Measurements from ENCODE around the gene IRF9.
A peak's percentile ranks its signal among the peaks of the same experiment; 100 is the strongest.

Gene IRF9

DNA sequence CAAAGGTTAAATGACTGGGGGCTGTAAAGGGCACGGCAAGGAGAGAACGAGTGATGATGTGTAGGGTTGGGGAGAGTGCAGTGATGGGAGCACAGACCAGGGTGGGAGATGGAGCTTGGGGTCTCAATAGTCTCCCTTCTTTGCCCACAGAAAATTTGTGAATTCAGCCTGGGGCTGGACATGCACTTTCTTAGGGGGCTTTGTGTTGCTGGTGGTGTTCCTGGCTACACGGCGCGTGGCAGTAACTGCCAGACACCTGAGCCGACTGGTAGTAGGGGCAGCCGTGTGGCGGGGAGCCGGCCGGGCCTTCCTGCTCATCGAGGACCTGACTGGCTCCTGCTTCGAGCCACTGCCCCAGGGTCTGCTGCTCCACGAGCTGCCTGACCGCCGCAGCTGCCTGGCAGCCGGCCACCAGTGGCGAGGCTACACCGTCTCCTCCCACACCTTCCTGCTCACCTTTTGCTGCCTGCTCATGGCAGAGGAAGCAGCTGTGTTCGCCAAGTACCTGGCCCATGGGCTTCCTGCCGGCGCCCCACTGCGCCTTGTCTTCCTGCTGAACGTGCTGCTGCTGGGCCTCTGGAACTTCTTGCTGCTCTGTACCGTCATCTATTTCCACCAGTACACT, 28.9 kb upstream of the IRF9 start:
- no peak for DNase-seq

DNA sequence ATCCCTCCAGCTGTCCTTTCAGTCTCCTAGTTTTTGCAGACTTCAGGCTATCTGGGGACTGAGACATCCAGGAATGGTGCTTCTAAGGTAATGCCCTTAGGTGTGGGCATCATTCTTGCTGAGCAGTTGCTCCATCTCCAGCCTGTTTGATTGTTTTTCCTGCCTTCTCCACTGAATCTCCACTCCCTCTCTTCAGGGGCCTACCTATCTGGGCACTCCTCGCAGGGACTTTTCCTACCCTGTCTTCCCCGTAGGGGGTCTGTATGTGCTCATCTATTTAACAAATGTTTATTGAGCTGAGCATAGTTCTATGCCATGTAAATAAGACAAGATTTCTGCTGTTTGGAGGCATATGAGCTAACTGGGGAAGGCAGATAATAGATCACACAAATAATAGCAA, 28.1 kb upstream of the IRF9 start:
- DNase-seq, result no peak

DNA sequence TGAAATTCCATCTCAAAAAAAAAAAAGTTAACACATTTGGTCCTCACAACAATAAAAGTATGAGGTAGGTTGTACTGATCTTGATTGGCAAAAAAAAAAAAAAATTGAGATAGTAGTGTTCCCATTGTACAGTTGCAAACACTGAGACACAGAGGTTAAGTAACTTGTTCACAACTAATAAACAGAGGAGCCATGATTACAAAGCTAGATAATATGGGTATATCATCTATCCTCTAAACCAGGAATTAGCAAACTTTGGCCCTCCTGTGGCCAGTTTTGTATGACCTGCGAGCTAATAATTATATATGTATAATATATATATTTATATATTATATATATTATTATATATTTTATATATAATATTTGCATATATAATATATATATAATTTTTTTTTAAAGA, 27.3 kb upstream of the IRF9 start:
- no peak for DNase-seq

DNA sequence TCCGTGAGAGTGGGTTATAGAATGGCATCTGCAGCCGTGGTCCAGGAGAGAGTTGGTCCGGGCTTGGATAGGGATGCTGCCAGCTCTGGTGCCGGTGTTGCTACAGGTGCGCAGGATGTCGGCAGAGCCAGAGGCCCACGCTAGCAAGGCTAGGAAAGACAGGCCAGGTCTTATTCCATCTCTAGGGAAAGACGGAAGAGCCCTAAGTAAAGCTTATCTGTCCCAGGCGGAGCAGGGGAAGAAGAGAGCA, 25.6 kb upstream of the IRF9 start:
- DNase-seq, result no peak

DNA sequence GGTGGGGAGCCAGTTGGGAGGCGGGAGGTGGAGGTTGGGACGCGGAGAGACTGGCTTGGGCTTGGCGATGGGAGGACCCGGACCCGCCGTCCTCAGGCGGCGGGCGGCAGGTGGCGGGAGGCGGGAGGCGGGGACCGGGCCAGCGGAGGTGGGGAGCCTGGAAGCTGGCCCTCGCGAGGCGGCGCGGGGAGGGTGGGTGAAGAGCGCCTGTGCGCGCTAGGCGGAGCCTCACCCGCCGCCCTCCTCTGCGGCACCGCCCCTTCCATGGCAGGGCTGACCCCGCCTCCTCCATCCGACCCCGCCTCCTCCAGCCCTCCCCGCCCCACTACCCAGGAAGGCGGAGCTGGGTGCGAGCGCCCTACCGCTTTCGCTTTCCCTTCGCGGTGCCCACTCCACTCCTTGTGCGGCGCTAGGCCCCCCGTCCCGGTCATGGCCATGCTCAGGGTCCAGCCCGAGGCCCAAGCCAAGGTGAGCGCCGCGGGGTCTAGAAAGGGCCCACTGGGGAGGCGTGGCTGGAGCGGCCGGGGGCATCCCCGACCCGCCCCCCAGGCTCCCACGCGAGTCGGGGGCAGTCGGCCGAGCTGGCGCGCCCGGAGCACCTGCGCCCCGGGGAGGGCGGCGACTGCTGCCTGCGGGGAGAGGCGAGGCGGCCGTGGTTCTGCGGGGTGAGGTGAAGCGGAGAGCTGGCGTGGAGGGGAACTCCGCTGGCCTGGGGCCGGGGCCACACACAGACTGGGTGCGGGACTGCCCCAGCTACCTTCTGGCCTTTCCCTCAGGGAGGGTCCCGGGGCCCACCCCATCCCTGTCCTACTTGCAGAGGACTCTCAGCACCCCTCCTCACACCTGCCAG, 25.0 kb upstream of the IRF9 start, which contains the start of gene PSME1:
TSS of gene PSME1 (plus strand) at position 361 of the 850 bp plus-strand sequence. CDS start at position 430, 69 bp downstream.
- peak; percentile 85 for DNase-seq

DNA sequence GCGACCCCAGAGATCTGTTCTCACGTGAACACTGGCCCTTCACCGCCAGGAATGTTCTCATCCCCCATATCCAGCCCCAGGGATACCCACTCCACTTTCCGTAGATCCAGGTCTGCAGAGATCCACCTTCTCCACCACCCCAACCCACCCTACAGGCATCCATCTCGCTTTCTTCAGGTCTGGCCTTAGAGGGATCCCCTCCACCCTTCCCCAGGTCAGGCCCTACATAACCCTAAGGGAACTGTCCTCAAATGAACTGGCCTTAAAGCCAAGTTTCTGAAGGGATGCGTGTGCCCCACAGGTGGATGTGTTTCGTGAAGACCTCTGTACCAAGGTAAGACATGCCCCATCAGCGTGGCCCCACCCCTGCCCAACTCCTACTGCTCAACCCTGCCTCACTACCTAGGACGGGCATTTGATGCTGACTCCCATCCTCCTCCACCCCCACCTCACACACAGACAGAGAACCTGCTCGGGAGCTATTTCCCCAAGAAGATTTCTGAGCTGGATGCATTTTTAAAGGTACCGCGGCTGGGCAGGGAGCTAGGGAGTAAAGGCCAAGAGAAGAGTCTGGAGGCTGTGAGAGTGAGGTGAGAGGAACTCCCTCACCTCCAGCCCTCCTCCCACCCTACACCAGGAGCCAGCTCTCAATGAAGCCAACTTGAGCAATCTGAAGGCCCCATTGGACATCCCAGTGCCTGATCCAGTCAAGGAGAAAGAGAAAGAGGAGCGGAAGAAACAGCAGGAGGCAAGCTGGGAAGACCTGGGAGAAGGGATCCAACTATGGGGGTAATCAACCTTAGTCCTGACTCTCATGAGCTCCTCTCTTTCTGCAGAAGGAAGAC, 24.2 kb upstream of the IRF9 start:
- DNase-seq, result no peak

DNA sequence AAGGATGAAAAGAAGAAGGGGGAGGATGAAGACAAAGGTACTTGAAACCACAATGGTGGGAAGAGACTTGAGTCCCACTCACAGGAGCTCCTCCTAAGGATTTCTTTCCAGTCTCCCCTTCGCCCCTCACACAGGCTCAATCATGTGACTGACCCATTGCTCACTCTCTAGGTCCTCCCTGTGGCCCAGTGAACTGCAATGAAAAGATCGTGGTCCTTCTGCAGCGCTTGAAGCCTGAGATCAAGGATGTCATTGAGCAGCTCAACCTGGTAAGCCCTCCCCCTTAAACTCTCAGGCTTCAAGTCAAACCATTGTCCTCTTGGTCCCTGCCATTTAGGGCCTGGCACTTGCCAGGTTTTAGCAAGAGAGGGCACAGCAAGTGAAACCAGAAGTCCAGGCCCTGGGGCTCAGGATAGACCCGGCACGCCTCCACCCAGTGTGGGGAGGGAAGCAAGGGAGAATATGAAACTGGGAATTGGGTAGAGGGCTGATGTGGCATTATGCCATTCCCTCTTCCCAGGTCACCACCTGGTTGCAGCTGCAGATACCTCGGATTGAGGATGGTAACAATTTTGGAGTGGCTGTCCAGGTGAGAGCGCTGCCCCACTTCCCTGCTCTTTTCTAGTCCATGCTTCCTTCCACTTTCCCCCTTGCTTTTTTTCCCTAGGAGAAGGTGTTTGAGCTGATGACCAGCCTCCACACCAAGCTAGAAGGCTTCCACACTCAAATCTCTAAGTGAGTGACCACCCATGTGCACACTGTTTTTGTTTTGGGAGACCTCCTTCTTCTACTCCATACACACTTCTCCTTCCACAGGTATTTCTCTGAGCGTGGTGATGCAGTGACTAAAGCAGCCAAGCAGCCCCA, 23.3 kb upstream of the IRF9 start:
- DNase-seq, result no peak

DNA sequence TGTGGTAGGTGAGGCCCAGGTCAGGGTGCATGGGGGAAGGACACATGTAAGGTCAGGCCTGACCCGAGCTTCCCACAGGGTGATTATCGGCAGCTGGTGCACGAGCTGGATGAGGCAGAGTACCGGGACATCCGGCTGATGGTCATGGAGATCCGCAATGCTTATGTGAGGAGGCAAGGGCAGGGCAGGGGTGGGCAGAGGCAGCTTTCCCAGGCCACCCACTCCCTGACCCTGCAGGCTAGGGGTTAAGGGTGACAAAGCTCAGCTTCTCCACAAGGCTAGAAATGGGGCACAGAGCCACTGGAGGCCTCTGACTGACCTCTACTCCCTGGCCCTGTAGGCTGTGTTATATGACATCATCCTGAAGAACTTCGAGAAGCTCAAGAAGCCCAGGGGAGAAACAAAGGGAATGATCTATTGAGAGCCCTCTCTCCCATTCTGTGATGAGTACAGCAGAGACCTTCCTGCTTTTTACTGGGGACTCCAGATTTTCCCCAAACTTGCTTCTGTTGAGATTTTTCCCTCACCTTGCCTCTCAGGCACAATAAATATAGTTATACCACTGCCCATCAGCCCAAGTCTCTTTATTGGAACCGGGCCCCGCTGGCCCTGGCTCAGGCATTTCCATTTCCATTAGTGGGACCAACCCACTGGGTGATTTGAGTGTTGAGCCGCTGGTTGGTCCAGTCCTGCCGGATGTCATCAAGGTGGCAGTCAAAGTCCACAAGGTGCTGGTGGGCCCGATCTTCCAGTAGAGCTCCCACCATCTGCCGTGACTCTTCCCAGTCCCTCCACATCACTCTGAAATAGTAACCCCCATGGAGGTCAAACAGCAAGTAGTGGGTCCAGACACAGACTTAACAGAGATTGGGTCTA, 22.4 kb upstream of the IRF9 start:
- no peak for DNase-seq

DNA sequence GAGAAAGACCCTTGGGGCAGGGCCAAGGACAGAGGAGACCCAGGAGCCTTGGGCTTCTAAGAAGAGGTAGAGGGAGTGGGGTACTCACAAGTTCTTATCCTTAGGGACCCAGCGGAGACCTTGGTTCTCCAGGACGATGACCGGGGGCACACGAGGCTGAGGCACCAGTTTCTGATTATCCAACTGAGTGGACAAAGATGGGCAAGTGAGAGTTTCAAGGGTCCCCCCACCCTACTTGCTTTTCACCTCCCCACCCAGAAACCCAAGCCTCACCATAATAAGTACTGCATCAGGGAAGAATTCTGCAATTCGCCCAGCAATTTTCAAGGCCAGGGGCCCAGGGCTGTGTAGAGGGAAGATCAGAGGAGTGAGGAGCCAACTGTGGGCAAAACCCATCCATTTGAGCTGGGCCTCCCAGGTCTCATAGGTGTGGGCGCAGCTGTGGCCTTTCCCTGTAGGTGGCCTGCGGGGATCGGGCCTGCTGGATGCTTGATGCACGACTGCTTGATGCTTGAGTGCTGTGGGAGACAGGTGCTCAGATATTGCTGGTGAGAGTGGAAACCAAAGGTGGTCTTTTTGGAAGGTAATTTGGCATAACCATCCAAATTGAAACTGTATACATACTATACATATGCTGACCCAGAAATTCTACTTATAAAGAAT, 21.7 kb upstream of the IRF9 start:
- no peak for DNase-seq

DNA sequence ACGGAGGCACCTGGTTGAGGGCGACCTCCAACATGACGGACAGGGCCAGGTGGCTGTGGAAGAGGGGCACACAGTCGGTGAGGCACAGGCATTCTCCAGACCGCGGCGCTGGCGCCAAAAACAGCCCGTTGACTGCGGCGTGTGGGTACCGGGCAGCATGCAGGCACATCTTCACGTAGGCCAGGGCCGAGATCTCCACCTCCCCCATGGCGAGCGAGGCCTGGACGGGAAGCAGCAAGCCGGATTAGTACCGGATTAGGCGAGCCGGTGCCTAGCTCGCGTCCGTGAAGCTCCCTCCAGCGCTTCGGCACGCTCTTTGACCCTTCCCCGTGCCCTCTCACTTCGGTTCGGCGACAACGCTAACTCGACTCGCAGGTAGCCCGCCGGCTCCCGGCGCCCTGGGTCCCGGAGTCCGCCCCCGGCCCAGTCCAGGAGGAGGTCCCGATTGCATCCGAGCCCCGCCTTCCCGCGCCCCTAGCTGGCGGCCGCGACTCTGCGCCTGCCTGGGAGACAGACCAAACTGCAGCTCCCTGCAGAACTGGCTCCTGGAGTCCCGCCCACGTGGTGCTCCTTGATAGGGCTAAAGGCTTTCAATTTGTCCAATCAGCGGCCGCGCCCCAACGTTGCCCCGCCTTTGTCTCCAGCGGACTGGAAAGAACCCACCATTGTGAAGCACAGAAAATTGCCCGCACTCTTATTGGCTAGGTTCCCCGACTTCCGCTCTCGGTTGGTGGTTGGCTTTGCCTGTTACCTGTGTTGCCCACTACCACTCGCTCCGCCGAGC, 19.8 kb upstream of the IRF9 start, which contains the start of gene EMC9:
TSS of gene EMC9 (minus strand) at position 495 of the 784 bp plus-strand sequence. CDS start at position 208, 287 bp downstream.
- peak; percentile 100 for DNase-seq

DNA sequence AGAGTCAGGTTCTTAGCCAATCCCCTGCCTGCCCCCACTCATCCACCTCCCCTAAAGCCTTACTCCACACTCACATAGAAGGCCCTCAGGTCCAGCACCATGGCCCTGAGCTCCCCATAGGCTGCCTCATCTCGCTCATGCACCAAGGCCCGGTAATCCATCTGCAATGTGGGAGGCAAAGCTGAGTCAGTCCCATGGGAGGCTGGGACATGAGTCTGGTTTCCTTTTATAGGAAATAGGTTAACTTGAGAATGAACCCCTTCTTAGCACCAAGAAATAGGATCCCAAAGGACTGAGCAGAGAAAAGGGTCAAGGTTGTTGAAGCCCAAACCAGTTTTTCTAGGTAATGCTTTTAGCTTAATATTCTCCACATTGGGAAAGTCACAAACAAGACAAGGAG, 17.6 kb upstream of the IRF9 start:
- peak; percentile 76 for DNase-seq

DNA sequence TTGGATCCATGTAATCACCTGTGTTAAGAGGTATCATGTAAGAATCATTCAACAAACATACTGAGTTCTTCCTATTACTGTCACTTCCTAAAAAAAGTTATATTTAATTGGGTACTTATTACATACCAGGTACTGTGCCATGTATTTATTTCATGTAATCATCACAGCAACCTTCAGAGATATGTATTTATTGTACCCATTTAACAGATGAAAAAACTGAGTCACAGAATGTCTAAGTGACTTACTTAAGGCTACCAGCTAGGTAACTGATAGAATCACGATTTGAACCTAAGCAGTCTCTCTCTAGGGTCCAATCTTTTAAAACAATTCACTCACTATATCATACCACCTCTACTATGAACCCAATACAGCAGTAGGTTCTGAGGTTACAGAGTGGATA, 16.6 kb upstream of the IRF9 start:
- DNase-seq, result no peak

DNA sequence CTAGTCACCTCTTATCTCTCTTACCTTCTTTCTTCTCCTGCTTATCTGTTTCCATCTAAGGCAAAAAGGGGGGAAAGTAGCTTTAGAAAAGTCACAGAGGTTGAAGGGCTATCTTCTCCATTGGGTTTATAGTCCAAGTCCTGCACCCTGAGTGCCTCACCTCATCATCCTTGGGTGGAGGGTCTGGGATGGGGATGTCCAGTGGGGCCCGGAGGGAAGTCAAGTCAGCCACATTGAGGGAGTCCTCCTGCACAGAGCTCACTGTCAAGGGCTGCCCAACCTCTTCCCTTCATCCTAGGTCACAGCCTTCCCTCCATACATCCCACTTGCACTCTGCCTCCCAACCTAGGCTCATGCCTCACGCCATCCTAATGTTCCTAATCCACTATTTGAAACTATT, 15.8 kb upstream of the IRF9 start:
- DNase-seq, result no peak

DNA sequence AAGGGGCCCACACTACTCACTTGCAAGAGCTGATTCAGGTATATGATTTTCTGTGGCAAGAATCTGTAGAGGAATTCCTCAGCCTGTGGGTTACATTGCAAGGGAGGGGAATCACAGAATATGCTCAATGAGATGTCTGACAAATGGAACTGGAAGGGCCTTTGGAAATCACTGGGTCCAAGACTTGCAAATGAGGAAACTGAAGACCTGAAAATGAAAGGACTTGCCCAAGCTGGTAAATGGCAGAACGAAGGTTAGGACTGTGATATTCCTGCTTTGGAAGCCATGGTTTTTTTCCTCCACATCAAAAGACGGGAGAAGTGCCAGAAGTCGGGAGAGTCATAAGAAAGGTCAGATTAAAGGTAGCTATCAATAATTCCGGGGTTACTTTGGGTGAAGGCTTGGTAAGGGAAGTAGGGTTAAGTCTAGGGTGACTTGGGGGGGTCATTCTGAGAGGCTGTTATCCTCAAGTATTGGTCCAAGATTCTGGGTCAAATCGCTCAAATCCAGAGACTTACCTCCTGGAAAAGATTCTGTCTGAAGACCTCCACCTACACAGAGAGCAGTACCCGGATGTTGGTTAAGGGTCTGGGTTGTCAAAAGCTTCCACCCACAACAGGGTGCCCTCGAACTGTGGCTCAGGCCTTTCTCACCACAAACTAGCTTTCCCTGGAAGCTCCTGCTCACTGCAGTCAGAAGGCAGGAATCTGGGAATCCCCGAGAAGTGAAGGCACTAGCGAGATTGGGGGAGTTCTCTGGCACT, 15.2 kb upstream of the IRF9 start:
- DNase-seq, result no peak

DNA sequence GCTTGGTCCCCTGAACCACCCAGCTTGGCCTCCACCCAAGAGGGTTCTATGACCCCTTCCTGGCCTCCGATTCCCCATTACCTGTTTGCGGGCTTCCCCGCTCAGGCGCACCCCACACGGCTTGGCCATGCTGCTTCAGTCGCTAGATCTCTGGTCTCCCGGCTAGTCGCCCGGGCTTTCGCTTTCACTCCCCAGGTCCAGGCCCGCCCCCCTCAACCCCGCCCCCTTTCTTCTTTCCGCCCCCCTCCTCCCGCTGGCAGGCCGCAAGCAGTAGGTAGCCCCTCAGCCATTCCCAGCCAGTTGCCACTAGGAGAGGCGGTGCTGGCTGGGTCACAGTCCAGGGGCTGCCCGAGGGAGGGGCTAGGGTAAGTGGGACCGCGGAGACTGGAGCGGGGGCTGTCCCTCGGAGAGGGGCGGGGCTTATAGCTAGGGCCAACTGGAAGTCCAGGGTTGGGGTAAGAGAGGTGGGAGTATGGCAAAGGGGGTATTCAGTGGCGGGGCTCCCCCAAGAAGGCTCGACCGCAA, 14.6 kb upstream of the IRF9 start, which contains the start of gene PSME2:
TSS of gene PSME2 (minus strand) at position 158 of the 525 bp plus-strand sequence. CDS start at position 129, 29 bp downstream.
- peak; percentile 98 for DNase-seq

DNA sequence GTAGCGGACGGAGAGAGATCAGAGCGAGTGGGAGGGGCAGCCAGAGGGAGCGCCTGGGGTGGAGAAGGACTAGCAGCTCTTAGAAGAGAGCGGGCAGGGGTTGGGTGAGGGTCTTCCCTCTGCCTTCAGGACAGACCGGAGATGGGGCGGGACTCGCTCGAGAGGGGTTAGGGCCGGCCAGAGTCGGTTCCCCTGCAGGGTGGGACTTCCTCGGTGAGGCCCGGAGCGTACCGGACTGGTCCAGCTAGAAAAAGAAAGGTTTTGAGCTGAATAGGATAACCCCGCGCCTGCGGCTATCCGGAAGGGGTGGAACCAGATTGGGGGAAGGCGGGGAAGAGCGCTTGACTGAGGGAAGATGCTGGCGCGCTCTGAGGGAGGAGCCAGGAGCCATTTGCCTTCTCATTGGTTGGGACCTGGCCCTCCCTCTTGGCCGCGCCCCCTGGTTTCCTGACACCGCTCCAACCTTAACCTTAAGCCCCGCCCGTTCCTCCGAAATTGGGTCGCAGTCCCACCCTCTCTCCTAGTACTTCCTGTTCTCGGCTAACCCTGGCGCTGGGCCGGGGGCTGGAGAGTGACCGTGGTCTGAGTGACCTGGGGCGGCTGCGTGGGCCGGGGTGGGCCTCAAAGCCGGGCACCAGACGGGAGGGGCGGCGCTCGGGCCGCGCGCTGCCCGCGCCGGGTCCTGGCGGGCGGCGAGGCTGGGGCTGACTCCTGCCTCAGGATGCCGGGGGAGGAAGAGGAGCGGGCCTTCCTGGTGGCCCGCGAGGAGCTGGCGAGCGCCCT, 13.9 kb upstream of the IRF9 start, which contains the start of gene RNF31:
TSS of gene RNF31 (plus strand) at position 521 of the 783 bp plus-strand sequence. CDS start at position 722, 201 bp downstream.
- peak; percentile 98 for DNase-seq

DNA sequence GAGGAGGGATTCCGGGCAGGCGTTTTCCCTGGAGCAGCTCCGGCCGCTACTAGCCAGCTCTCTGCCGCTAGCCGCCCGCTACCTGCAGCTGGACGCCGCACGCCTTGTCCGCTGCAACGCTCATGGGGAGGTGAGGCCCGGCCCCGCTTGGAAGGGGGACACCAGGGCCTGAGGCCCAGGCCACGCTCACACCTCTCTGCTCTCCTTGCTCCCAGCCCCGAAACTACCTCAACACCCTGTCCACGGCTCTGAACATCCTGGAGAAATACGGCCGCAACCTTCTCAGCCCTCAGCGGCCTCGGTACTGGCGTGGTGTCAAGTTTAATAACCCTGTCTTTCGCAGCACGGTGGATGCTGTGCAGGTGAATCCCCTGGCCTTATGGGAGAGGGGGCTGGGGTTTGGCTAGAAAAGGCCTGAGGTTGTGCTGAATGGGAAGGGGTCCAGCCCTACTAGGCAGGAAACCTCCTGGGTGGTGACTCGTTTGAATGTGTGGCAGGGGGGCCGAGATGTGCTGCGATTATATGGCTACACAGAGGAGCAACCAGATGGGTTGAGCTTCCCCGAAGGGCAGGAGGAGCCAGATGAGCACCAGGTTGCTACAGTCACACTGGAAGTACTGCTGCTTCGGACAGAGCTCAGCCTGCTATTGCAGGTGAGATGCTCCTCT, 13.2 kb upstream of the IRF9 start:
- DNase-seq, result no peak
